HPDE6-E6E7 (cell line): ENCODE measurements around the gene CCN5.
"Not testable (repeated sequence)": the region's sequence is repeated elsewhere in the genome, so short reads cannot be mapped to it uniquely, and the experiment has no call there.

Experiments used
- DNase-seq: peaks from one replicate; pipeline ENCODE4 v3.0.0; 2011; ENCODE audit warnings: missing footprints; ENCODE audit errors: extremely low spot score

The CCN5 gene

GRCh38 chr20:44714701-44715498 lies at the start of gene CCN5:
Gene CCN5 (plus strand): TSS chr20:44715369. CDS start chr20:44715391, 22 bp downstream.
- DNase-seq, result peak; percentile 99

DNA sequence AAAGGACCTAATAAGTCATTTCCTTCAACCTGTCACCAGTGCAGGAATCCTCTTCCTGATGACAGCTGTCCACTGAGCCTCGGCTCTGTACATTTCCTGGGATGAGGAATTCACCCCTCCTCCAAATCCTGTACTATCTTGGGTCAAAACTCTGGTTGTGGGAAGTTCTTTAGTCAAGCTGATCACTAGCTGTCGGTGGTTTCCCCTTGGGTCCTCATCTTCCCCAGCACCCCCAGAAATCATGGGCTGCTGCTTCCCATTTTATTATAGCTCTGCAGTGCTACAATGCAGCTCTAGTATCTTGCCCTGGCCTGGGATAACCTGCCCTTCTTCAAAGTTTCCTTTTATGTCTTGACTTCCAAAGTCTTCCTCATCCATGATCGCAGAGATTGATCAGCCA lies 49.1 kb upstream of the CCN5 start:
- no peak for DNase-seq

DNA sequence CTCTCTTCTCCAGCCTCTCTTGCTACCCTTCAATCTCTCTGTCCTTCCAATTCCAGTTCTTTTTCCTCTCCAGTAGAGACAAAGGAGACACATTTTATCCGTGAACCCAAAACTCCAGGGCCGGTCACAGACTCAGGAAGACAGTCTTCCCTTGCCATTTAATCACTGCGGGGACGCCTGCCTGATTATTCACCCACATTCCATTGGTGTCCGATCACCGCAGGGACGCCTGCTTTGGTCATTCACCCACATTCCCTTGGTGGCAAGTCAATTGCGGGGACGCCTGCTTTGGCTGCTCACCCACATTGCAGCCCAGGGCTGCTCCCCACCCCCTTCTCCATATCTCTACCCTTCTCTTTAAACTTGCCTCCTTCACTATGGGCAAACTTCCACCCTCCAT lies 44.3 kb upstream of the CCN5 start:
- DNase-seq, result not testable (repeated sequence)

- not testable (repeated sequence) for DNase-seq
Measured at GRCh38 chr20:44671541-44671940, 43.6 kb upstream of the CCN5 start.

DNA sequence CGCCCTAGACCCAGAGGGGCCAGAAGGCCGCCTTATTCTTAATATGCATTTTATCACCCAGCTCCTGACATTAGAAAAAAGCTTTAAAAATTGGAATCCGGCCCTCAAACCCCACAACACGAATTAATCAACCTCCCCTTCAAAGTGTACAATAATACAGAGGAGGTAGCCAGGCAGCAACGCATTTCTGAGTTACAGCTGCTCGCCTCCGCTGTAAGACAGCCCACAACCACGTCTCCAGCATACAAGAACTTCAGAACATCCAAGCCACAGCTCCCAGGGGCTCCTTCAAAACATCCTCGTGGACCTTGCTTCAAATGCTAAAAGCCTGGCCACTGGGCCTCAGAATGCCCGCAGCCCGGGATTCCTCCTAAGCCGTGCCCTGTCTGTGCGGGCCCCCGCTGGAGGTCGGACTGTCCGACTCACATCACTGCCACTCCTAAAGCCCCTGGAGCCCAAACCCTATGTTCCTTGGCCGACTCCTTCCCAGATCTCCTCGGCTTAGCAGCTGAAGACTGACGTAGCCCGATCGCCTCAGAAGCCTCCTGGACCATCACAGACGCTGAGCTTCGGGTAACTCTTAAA lies 42.8 kb upstream of the CCN5 start:
- not testable (repeated sequence) for DNase-seq

DNA sequence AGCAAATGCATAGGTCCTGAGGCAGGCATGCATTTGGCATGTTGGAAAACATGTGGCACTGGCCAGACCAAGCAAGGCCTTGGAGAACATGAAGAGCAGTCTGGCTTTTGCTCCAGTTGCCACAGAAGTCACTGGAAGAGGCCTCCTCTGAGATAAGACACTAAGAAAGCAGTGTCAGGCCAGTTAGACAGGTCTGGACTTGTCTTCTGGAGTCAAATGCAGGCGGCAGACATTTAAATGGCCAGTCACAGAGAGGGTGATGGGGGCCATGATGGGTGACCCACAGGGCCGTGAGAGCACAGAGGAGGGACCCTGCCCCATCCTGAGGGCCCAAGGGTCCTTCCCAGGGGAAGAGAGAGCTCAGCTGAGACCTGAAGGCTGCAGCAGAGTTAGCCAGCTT lies 36.9 kb upstream of the CCN5 start:
- DNase-seq, result peak; percentile 67

- DNase-seq, result no peak
Measured at GRCh38 chr20:44678990-44679611, 36.1 kb upstream of the CCN5 start.

- no peak for DNase-seq
Measured at GRCh38 chr20:44681796-44682566, 33.2 kb upstream of the CCN5 start.

GRCh38 chr20:44683263-44684046 lies 31.7 kb upstream of the CCN5 start:
- peak; percentile 95 for DNase-seq

DNA sequence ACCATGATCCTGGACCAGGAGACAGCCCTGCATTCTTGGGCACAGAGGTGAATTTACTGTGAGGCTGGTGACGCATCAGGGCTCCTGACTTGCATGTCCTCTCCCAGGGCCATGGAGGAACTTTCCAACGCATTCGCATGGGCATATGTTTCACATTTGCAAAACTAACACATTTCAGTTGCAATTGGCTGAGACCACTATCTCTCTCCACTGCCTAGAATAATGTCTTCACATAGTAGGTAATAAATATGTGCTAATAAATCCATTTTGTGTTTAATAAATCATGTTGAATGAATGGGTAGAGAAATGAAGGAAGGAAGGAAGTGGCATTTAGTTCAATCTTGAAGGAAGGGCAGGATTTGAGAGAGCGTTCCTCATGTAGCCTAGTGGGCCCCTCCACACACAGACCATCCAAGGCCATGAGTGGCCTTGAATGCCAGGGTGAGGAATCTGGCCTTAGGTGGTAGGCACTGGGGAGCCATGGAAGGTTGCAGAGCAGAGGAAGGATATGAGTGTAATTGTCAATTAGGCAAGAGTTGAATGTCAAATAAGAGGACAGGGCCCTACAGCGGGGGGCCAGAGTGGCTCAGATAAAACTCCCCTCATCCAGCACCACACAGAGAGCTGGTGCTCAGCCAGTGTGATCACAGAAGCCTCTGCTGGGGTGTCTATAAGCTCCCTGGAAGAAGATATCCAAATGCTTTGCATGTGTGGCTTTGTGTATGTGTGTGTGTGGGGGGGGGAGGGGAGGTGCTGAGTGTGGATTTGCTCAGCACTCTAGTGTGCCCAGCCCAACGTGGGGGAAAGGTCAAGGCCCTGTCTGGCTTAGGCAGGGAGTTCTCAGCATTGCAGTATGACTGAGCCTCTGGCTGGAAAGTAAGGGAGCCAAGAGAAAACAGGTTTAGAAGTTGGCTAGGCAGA lies 30.9 kb upstream of the CCN5 start:
- DNase-seq, result no peak

DNA sequence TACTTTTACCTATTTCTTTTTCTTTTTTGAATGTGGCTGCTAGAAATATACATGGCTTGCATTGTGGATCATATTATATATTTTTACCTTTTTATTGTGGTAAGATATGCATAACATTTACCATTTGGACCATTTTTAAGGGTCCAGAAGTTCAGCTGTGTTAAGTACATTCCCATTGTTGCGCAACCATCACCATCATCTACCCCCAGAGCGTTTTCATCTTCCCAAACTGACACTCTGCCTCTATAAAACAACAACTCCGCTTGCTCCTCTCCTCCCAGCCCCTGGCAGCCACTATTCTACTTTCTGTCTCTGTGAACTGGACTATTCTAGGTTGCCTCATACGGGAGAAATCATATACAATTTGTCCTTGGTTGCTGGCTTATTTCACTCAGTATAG lies 28.2 kb upstream of the CCN5 start:
- no peak for DNase-seq

DNA sequence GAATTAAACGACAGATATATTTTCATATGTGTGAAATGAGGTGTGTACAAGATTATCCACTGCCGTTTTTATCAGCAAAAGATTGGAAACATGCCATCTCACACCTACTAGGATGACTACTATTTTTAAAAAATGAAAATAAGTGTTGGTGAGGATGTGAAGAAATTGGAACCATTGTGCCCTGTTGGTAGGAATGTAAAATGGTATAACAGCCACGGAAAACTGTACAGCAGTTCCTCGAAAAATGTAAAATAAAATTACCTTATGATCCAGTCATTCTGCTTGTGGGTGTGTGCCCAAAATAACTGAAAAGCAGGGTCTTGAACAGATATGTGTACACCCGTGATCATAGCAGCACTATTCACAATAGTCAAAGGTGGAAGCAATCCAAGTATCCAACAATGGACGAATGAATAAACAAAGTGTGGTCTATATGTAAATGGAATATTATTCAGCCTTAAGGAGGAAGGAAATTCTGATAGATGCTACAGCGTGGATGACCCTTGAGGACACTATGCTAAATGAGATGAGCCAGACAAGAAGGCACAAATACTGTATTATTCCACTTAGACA lies 27.0 kb upstream of the CCN5 start:
- no peak for DNase-seq

- no peak for DNase-seq
Measured at GRCh38 chr20:44689809-44690208, 25.4 kb upstream of the CCN5 start.

- no peak for DNase-seq
Measured at GRCh38 chr20:44690781-44691423, 24.3 kb upstream of the CCN5 start.

DNA sequence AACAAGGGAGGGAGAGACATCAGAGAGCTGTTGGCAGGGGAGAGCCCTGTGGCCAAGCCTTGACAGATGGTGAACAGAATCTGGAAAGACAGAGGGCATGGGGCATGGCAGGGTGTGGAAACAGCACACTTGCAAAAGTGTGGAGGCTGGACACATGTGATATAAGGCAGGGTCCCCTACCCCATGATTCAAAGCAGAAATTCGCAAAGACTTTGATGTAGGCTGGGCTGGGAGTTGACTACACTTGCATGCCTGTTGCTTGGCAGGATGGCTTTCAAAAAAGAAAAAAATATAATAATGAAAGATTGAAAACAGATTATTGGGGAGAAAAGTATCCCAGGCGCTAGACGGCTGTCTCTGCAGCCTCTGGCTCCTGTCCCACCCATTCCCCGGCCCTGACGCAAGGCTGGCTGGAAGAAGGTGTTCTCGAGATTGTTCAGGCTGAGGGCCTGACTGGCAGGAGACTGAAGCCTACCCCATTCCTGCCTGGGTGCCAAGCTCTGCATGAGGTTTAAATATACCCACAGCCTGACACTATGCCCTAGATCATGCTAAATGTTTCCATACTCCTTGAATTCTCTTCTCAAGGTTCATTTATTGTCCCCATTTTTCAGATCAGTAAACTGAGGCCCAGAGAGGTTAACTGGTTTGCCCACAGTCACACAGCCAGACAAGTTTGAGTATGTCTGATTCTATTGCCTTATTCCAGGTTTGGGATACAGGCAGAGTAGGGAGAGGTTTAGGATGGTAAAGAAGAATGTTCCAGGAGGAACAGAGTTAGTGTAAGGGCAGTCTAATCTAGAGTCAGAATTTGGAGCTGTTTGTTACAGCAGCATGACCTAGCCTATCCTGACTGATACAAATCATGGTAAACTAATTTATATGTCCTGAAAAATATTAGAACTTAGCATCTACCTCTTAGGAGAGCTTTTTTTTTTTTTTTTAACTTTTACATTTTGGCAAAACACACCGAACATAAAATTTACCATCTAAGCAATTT lies 23.4 kb upstream of the CCN5 start:
- DNase-seq, result no peak

GRCh38 chr20:44692932-44693480 lies 22.2 kb upstream of the CCN5 start:
- DNase-seq, result peak; percentile 87

GRCh38 chr20:44693627-44694026 lies 21.5 kb upstream of the CCN5 start:
- no peak for DNase-seq

DNA sequence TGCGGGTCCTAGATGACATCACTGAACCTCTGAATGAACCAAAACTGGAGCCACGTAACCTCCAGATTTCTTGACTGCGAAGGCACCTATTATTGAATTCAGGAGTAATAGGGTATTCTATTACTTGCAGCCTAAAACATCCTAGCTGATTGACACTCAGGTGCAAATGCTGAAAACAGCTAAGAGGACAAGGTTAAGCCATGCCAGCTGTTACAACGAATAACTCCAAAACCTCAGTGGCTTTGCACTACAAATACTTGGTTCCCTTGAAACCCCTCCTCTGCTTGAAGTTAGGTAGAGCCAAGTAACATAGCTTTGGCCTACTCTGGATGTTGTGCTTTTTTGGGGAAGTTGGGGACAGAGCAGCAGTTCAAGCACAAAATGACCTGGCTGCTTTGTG lies 21.0 kb upstream of the CCN5 start:
- no peak for DNase-seq
